ENCODE measurements around the gene INTS1.
A peak's percentile ranks its signal among the peaks of the same experiment; 100 is the strongest.

INTS1 gene

GRCh38 chr7:1542841-1543747, 38.9 kb upstream of the INTS1 start:
- DNase-seq (ENCODE audit: low read depth): no peak

- no peak for DNase-seq (ENCODE audit: low read depth)
Observed at GRCh38 chr7:1542329-1542728, 38.1 kb upstream of the INTS1 start.

- no peak for DNase-seq (ENCODE audit: low read depth)
Observed at GRCh38 chr7:1541431-1542162, 37.4 kb upstream of the INTS1 start.

- no peak for DNase-seq (ENCODE audit: low read depth)
Observed at GRCh38 chr7:1540776-1541271, 36.6 kb upstream of the INTS1 start.

- no peak for DNase-seq (ENCODE audit: low read depth)
Observed at GRCh38 chr7:1539882-1540775, 35.9 kb upstream of the INTS1 start.

- DNase-seq (ENCODE audit: low read depth): no peak
Observed at GRCh38 chr7:1539181-1539881, 35.1 kb upstream of the INTS1 start.

GRCh38 chr7:1538544-1539180, 34.5 kb upstream of the INTS1 start:
- DNase-seq (ENCODE audit: low read depth): no peak

GRCh38 chr7:1537535-1538412, 33.6 kb upstream of the INTS1 start:
- peak; percentile 42 for DNase-seq (ENCODE audit: low read depth)

- DNase-seq (ENCODE audit: low read depth): peak; percentile 89
Observed at GRCh38 chr7:1536743-1537534, 32.8 kb upstream of the INTS1 start.

- no peak for DNase-seq (ENCODE audit: low read depth)
Observed at GRCh38 chr7:1536455-1536742, 32.2 kb upstream of the INTS1 start.

GRCh38 chr7:1535701-1536454, 31.7 kb upstream of the INTS1 start:
- DNase-seq (ENCODE audit: low read depth): no peak

GRCh38 chr7:1535100-1535458, 30.9 kb upstream of the INTS1 start:
- DNase-seq (ENCODE audit: low read depth): no peak

GRCh38 chr7:1534330-1535099, 30.3 kb upstream of the INTS1 start:
- no peak for DNase-seq (ENCODE audit: low read depth)

- DNase-seq (ENCODE audit: low read depth): peak; percentile 59
Observed at GRCh38 chr7:1533547-1534329, 29.5 kb upstream of the INTS1 start.

GRCh38 chr7:1533255-1533546, 29.0 kb upstream of the INTS1 start:
- DNase-seq (ENCODE audit: low read depth): no peak

GRCh38 chr7:1532456-1533254, 28.5 kb upstream of the INTS1 start:
- DNase-seq (ENCODE audit: low read depth): peak; percentile 78

Data from GM04503 (cell line).